SU-DHL-6 (cell line): Measurements from ENCODE around the gene CCDC181.
A peak's percentile ranks its signal among the peaks of the same experiment; 100 is the strongest.

Source experiments
- H2AFZ ChIP-seq: fragments of 200-600 bp; sonication (generic); 2 replicates; pipeline ENCODE4 v1.6.1; 2014; ENCODE audit warnings: low read depth, mild to moderate bottlenecking, moderate library complexity, mixed read lengths, antibody characterized with exemption, low read length; ENCODE audit not compliant: severe bottlenecking
- H3F3A ChIP-seq: fragments of 200-600 bp; shearing (Covaris generic); 2 replicates; pipeline ENCODE4 v1.6.0; 2016; ENCODE audit warnings: antibody characterized with exemption, mild to moderate bottlenecking; ENCODE audit not compliant: insufficient read depth
- H3K27ac ChIP-seq: fragments of 200-600 bp; sonication (generic); 2 replicates; pipeline ENCODE4 v1.5.1; 2016; ENCODE audit warnings: low read depth, mild to moderate bottlenecking, low read length, moderate library complexity, mixed read lengths
- H3K27me3 ChIP-seq: fragments of 200-600 bp; sonication (generic), shearing (Covaris generic); 2 replicates; pipeline ENCODE4 v1.6.0; 2014; ENCODE audit warnings: mild to moderate bottlenecking, low read length
- H3K36me3 ChIP-seq: fragments of 200-600 bp; sonication (generic); 2 replicates; pipeline ENCODE4 v1.6.1; 2014; ENCODE audit warnings: mild to moderate bottlenecking, low read length, mixed read lengths
- H3K4me2 ChIP-seq: fragments of 300-600, 200-600 bp; shearing (Covaris generic), sonication (generic); 2 replicates; pipeline ENCODE4 v1.6.0; 2014; ENCODE audit warnings: low read length, low read depth, mild to moderate bottlenecking; ENCODE audit not compliant: poor library complexity, severe bottlenecking
- H3K4me3 ChIP-seq: fragments of 200-600 bp; sonication (generic); 2 replicates; pipeline ENCODE4 v1.5.1; 2014; ENCODE audit warnings: antibody characterized with exemption, low read length, mild to moderate bottlenecking, mixed read lengths; ENCODE audit not compliant: insufficient read depth, poor library complexity, severe bottlenecking
- H3K79me2 ChIP-seq: fragments of 200-600 bp; sonication (generic); 2 replicates; pipeline ENCODE4 v1.6.1; 2014; ENCODE audit warnings: mild to moderate bottlenecking, low read length, moderate library complexity; ENCODE audit not compliant: insufficient read depth
- H3K9ac ChIP-seq: fragments of 200-600 bp; sonication (generic); 2 replicates; pipeline ENCODE4 v1.7.0; 2014; ENCODE audit warnings: mild to moderate bottlenecking, low read length
- H3K9me2 ChIP-seq: fragments of 200-600 bp; sonication (generic); replicated peaks from 2 replicates; pipeline ENCODE4 v1.6.1; 2014; ENCODE audit warnings: low read length; ENCODE audit not compliant: insufficient read depth
- H3K9me3 ChIP-seq: fragments of 200-600 bp; sonication (generic); 2 replicates; pipeline ENCODE4 v1.6.1; 2014; ENCODE audit warnings: low read length, mixed read lengths; ENCODE audit not compliant: insufficient read depth
- H4K20me1 ChIP-seq: fragments of 200-600 bp; sonication (generic); 2 replicates; pipeline ENCODE4 v1.6.1; 2014; ENCODE audit warnings: low read depth, mild to moderate bottlenecking, antibody characterized with exemption, low read length, moderate library complexity, mixed read lengths
- EZH2phosphoT487 ChIP-seq: fragments of 200-600 bp; sonication (generic), shearing (Covaris generic); conservative IDR thresholded peaks from 2 replicates; pipeline ENCODE4 v1.6.1; 2018; ENCODE audit warnings: mild to moderate bottlenecking, antibody characterized with exemption, low read length, moderate library complexity, mixed read lengths
- TF ChIP-seq, protein P1 (sequence below): fragments of 200-600 bp; sonication (generic); IDR thresholded peaks from one replicate; pipeline ENCODE4 v1.5.1; 2017; ENCODE audit warnings: antibody characterized with exemption, mild to moderate bottlenecking, low read length, moderate library complexity; ENCODE audit not compliant: insufficient read depth, poor library complexity, severe bottlenecking

CCDC181 gene

DNA sequence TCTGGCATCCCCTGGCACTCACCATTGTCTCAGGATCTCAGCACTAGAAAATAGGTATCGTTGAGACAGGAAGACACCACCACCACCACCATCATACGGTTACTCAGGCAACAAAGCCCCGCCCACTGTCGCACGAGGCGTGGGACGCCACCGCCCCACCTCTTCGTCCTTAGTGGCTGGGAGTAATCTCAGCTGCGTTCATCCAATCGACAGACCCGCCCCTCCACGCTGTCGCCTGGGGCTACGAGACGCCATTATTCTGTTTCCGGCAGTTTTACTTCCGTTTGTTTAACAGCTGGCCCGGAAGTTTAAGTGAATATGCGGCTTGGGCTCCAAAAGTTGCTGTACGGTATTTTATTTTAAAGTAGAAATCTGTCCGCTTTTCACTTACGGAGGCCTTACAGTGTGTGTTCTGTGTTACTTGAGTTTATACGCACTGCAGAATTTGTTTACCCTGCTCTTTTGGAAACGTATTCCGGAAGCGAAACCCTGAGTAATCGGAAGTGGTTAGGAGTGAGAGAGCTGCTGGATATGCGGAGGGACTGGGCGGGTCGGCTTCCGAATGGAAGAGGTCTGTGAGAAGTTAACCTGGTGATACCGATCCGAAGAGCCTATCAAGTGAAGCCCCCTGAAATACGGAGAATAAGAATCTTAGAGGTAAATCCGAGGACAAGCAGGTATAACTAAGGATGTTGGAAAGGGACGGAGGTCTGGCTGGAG, 59.4 kb downstream of the CCDC181 start, which contains the start of the genes BLZF1 and NME7:
TSS of gene BLZF1 (plus strand) at position 510 of the 720 bp plus-strand sequence. CDS start 1,328 bp downstream, outside the sequence.
TSS of gene NME7 (minus strand) at position 112 of the 720 bp plus-strand sequence. CDS start at position 25, 87 bp downstream.
- Histone ChIP-seq H3K36me3 (no peaks in the 10 kb centered on the region), H3K9me2 (no peaks in the 10 kb centered on the region), H3K79me2 (0 out of 2 replicates have a peak, but pooled peaks cover 11% of the 10 kb centered on the region), H3K27ac (peak within 1 kb of the TSS; percentile 82), H3K9me3 (no peaks in the 10 kb centered on the region), H3F3A (no peaks in the 10 kb centered on the region), H3K4me3 (peak within 1 kb of the TSS; percentile 82), H3K9ac (peak within 1 kb of the TSS; percentile 70), H4K20me1 (no peaks in the 10 kb centered on the region), H3K27me3 (no peaks in the 10 kb centered on the region), H3K4me2 (peak within 1 kb of the TSS; percentile 77), H2AFZ (peak within 1 kb of the TSS; percentile 98)
- TF ChIP-seq, protein P1, sequence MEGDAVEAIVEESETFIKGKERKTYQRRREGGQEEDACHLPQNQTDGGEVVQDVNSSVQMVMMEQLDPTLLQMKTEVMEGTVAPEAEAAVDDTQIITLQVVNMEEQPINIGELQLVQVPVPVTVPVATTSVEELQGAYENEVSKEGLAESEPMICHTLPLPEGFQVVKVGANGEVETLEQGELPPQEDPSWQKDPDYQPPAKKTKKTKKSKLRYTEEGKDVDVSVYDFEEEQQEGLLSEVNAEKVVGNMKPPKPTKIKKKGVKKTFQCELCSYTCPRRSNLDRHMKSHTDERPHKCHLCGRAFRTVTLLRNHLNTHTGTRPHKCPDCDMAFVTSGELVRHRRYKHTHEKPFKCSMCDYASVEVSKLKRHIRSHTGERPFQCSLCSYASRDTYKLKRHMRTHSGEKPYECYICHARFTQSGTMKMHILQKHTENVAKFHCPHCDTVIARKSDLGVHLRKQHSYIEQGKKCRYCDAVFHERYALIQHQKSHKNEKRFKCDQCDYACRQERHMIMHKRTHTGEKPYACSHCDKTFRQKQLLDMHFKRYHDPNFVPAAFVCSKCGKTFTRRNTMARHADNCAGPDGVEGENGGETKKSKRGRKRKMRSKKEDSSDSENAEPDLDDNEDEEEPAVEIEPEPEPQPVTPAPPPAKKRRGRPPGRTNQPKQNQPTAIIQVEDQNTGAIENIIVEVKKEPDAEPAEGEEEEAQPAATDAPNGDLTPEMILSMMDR, result no peak
- TF ChIP-seq EZH2phosphoT487, result no peak

DNA sequence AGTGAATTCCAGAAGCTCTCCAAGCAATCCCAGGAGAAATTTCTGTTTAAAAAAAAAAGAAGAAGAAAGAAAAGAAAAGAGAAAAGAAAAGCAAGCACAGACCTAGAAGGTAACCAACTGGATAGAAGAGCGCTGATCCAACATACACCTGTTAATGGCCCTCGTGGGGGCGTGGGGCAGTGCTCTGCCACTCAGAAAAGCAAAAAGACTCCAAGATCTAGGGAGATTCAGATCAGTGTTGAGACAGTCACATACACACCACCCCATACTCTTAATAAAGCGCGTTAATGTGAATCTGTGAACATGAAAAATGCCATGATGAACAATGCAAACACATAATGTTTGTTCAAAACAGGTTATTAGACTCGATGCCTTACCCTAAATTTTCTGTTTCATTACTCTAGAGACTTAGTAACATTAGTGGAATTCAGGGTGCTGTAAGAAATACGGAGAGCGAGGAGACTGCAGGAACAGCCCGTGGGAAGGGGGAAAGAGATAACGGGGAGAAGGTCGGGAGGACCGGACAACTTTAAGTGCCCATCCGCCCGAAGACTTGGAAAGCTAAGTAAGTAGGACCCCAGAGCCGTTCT, 60.1 kb downstream of the CCDC181 start:
- Histone ChIP-seq H3K27me3 (no peaks in the 10 kb centered on the region), H3K36me3 (no peaks in the 10 kb centered on the region), H3K9me2 (no peaks in the 10 kb centered on the region), H4K20me1 (no peaks in the 10 kb centered on the region), H3K4me3 (peak overlapping the region; percentile 82), H3F3A (no peaks in the 10 kb centered on the region), H3K9me3 (no peaks in the 10 kb centered on the region), H3K27ac (no peak overlapping the region), H3K4me2 (peak overlapping the region; percentile 77), H3K79me2 (0 out of 2 replicates have a peak, but pooled peaks cover 11% of the 10 kb centered on the region), H2AFZ (peak overlapping the region; percentile 98), H3K9ac (peak overlapping the region; percentile 70)
- TF ChIP-seq, protein P1, result no peak
- TF ChIP-seq EZH2phosphoT487, result no peak

DNA sequence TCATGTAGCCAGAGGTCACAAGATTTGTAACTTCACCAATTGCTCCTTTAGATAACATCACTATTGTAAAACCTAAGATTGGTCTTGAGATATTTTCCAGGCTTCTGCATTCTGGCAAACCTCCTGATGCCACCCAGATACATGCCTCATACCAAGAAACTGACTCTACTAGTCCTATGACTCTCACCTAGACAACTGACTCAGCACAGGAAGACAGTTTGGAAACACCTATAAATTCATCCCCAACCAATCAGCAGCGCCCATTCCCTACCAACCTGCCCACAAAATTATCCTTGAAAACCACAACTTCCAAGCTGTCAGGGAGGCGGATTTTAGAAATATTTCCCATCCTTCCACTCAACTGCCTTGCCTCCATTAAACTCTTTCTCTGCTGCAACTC, 62.3 kb downstream of the CCDC181 start:
- Histone ChIP-seq H3K27me3 (no peaks in the 10 kb centered on the region), H2AFZ (no peak overlapping the region), H3K4me3 (no peak overlapping the region), H3K9me2 (no peaks in the 10 kb centered on the region), H3K36me3 (no peaks in the 10 kb centered on the region), H3K79me2 (0 out of 2 replicates have a peak, but pooled peaks cover 11% of the 10 kb centered on the region), H3K4me2 (no peak overlapping the region), H3F3A (no peaks in the 10 kb centered on the region), H3K9me3 (no peaks in the 10 kb centered on the region), H3K27ac (no peak overlapping the region), H4K20me1 (no peaks in the 10 kb centered on the region), H3K9ac (no peak overlapping the region)
- TF ChIP-seq EZH2phosphoT487, result no peak
- TF ChIP-seq, protein P1, result no peak
